K562 (cell line): ENCODE data around the gene CDK14. TPM values are rescaled to one million over a fixed set of nuclear protein-coding genes. Genes with fewer than 3 reads are reported as not detected.

ENCODE experiments used
- ATAC-seq: fragments of 200-7000 bp; cut with Tn5 transposase; 3 replicates; pipeline ENCODE4 v1.9.1; 2020; ENCODE audit warnings: moderate library complexity
- BruUV-seq: library from RNA; stranded (reverse); fragments of 400-500 nt; replicated peaks from 2 replicates; lab custom pipeline; 2021; lab: Mats Ljungman, UMichigan
- CTCF ChIA-PET: fragments of 300-600 bp; formaldehyde crosslinking; extraction: SDS; loops from one replicate; lab custom pipeline; 2021; ENCODE audit warnings: low intra/inter-chr PET ratio; lab: Yijun Ruan, JAX
- POLR2A ChIA-PET: fragments of 300-600, 350-650 bp; sonication (Branson Sonifier 250); formaldehyde crosslinking; extraction: SDS; loops from one replicate; lab custom pipeline; 2021; ENCODE audit warnings: antibody characterized with exemption, inconsistent platforms; lab: Yijun Ruan, JAX
- DNase-seq, 4 experiments: peaks; one replicate each; pipeline versions ENCODE4 v3.0.0 to v3.0.0-alpha.2; 2011 to 2018; ENCODE audit warnings: low spot score in 3 of 4, mixed read lengths in 3 of 4; ENCODE audit errors: extremely low read depth in 1 of 4
- FAIRE-seq: peaks from 2 replicates; lab custom pipeline; 2011; peaks lifted over from hg19 to GRCh38; lab: Jason Lieb, UNC
- H2AFZ ChIP-seq: 2 replicates; pipeline ENCODE4 v1.6.0; 2011; ENCODE audit warnings: low read depth, low read length, control low read depth, inconsistent platforms
- H3K27ac ChIP-seq: fragments of 200-600 bp; 3 replicates; pipeline ENCODE4 v1.8.0; 2011; ENCODE audit warnings: low read depth, mild to moderate bottlenecking, control low read depth, inconsistent platforms, low read length, moderate library complexity, mixed read lengths; ENCODE audit errors: extremely low read depth
- H3K27me3 ChIP-seq, 2 experiments: fragments of 300-600 bp in 1 of 2; 2 replicates in 1 of 2; 3 replicates in 1 of 2; pipeline versions ENCODE4 v1.6.0 to v1.8.0; 2011; ENCODE audit warnings: inconsistent platforms in 2 of 2, low read length in 2 of 2, mild to moderate bottlenecking in 1 of 2, mixed read lengths in 1 of 2, moderate library complexity in 1 of 2; ENCODE audit not compliant: control insufficient read depth in 2 of 2, insufficient read depth in 2 of 2
- H3K36me3 ChIP-seq: fragments of 300-600 bp; 3 replicates; pipeline ENCODE4 v1.8.0; 2011; ENCODE audit warnings: mild to moderate bottlenecking, low read length, inconsistent platforms; ENCODE audit not compliant: control insufficient read depth, insufficient read depth
- H3K4me1 ChIP-seq, 2 experiments: fragments of 200-600 bp in 1 of 2; replicated peaks in 1 of 2; 2 replicates in 1 of 2; 3 replicates in 1 of 2; pipeline versions ENCODE4 v1.5.1 to v1.8.0; 2011; ENCODE audit warnings: inconsistent platforms in 2 of 2, low read length in 2 of 2, mild to moderate bottlenecking in 1 of 2, mixed read lengths in 1 of 2, moderate library complexity in 1 of 2; ENCODE audit not compliant: control insufficient read depth in 2 of 2, insufficient read depth in 2 of 2
- H3K4me2 ChIP-seq: 2 replicates; pipeline ENCODE4 v1.6.1; 2011; ENCODE audit warnings: low read length, control low read depth, inconsistent platforms, mixed read lengths; ENCODE audit not compliant: insufficient read depth
- H3K4me3 ChIP-seq: fragments of 200-600 bp; sonication (generic), shearing (Covaris generic); 2 replicates; pipeline ENCODE4 v1.5.1; 2016; ENCODE audit warnings: control low read depth, inconsistent platforms
- H3K79me2 ChIP-seq: fragments of 200-600 bp; 3 replicates; pipeline ENCODE4 v1.8.0; 2011; ENCODE audit warnings: low read length, inconsistent platforms; ENCODE audit not compliant: control insufficient read depth, insufficient read depth
- H3K9ac ChIP-seq, 2 experiments: 2 replicates each; pipeline versions ENCODE4 v1.6.0 to v1.6.1; 2011; ENCODE audit warnings: low read depth in 2 of 2, low read length in 2 of 2, control low read depth in 1 of 2, inconsistent platforms in 1 of 2, mild to moderate bottlenecking in 1 of 2, mixed read lengths in 1 of 2; ENCODE audit not compliant: insufficient read depth in 1 of 2
- H3K9me1 ChIP-seq: one replicate; pipeline ENCODE4 v1.6.0; 2011; ENCODE audit warnings: inconsistent platforms, mild to moderate bottlenecking, low read length, moderate library complexity; ENCODE audit not compliant: control insufficient read depth, insufficient read depth
- H3K9me3 ChIP-seq: replicated peaks from 2 replicates; pipeline ENCODE4 v1.5.1; 2011; ENCODE audit warnings: low read depth, low read length, inconsistent platforms; ENCODE audit not compliant: control insufficient read depth, insufficient read depth
- H4K20me1 ChIP-seq: replicated peaks from 2 replicates; pipeline ENCODE4 v1.6.1; 2011; ENCODE audit warnings: low read length, inconsistent platforms, mixed read lengths; ENCODE audit not compliant: control insufficient read depth, insufficient read depth
- CHD2 ChIP-seq: IDR thresholded peaks from 2 replicates; pipeline ENCODE4 v1.6.1; 2011; ENCODE audit warnings: low read depth, low read length
- FOXP1 ChIP-seq: sonication (generic); formaldehyde crosslinking; IDR thresholded peaks from 2 replicates; pipeline ENCODE4 v1.8.0; 2022; ENCODE audit warnings: mild to moderate bottlenecking, missing genetic modification reagents
- KAT8 ChIP-seq: fragments of 450-650 bp; IDR thresholded peaks from 2 replicates; pipeline ENCODE4 v1.6.1; 2016; ENCODE audit warnings: low read depth, mild to moderate bottlenecking
- MCM2 ChIP-seq: fragments of 450-650 bp; IDR thresholded peaks from 2 replicates; pipeline ENCODE4 v1.6.1; 2017; ENCODE audit warnings: low read depth, mild to moderate bottlenecking
- NCOA4 ChIP-seq: fragments of 450-650 bp; IDR thresholded peaks from 2 replicates; pipeline ENCODE4 v1.6.1; 2018; ENCODE audit warnings: mild to moderate bottlenecking; ENCODE audit not compliant: partially characterized antibody
- SFPQ ChIP-seq: fragments of 200-400 bp; formaldehyde crosslinking; IDR thresholded peaks from 2 replicates; pipeline ENCODE4 v1.6.1; 2017; ENCODE audit warnings: mild to moderate bottlenecking, low read depth, low read length, moderate library complexity
- STAT6 ChIP-seq: sonication (generic); formaldehyde crosslinking; IDR thresholded peaks from 2 replicates; pipeline ENCODE4 v1.8.1; 2023; ENCODE audit warnings: mild to moderate bottlenecking, missing genetic modification reagents
- TAF7 ChIP-seq: fragments of 450-650 bp; IDR thresholded peaks from 2 replicates; pipeline ENCODE4 v1.6.1; 2016; ENCODE audit warnings: missing genetic modification characterization, missing compliant biosample characterization
- WHSC1 ChIP-seq: IDR thresholded peaks from one replicate; pipeline ENCODE4 v1.6.1; 2012; ENCODE audit warnings: low read length, control low read depth, inconsistent platforms
- XRCC3 ChIP-seq: fragments of 450-650 bp; IDR thresholded peaks from 2 replicates; pipeline ENCODE4 v1.6.1; 2017; ENCODE audit warnings: mild to moderate bottlenecking, moderate library complexity
- ZNF134 ChIP-seq: fragments of 250-450 bp; sonication (Bioruptor Pico); conservative IDR thresholded peaks from 2 replicates; pipeline ENCODE4 v1.4.0; 2020
- ZNF24 ChIP-seq: fragments of 450-650 bp; IDR thresholded peaks from 2 replicates; pipeline ENCODE4 v1.6.1; 2016
- ZNF644 ChIP-seq: fragments of 200-800 bp; sonication (Bioruptor generic); IDR thresholded peaks from 2 replicates; pipeline ENCODE4 v1.6.1; 2016; ENCODE audit warnings: low read depth, missing genetic modification characterization, missing compliant biosample characterization
- ZNF655 ChIP-seq: fragments of 250-450 bp; sonication (Bioruptor Pico); IDR thresholded peaks from 2 replicates; pipeline ENCODE4 v1.5.0; 2021
- ZNF740 ChIP-seq, 3 experiments: fragments of 200-800 bp in 1 of 3; sonication (Bioruptor generic) in 1 of 3; sonication (generic) in 1 of 3; formaldehyde crosslinking in 1 of 3; IDR thresholded peaks; 2 replicates each; pipeline versions ENCODE4 v1.6.1 to v1.8.0; 2016 to 2022; ENCODE audit warnings: mild to moderate bottlenecking in 2 of 3, missing compliant biosample characterization in 2 of 3, missing genetic modification characterization in 2 of 3, missing genetic modification reagents in 1 of 3
- in situ Hi-C: fragments of 300-500 bp; cut with MboI; formaldehyde crosslinking; loops from 4 replicates; pipeline ENCODE4 v1.15.0; 2018; ENCODE audit warnings: inconsistent platforms, mixed read lengths
- intact Hi-C: fragments of 100-400 bp; cut with micrococcal nuclease; formaldehyde crosslinking; loops from 2 replicates; pipeline ENCODE4 v1.14.2; 2022
- polyA plus RNA-seq, 8 experiments: library from polyadenylated mRNA; depleted of rRNA in 4 of 8; stranded (reverse) in 5 of 8; unstranded in 3 of 8; fragments of >200 nt; fragmentation: Nextera tagmentation in 2 of 8; fragmentation: Illumina TruSeq in 1 of 8; extraction: Ambion mirVana in 2 of 8; extraction: Trizol in 1 of 8; gene quantifications; 2 replicates each; pipeline versions ENCODE4 v1.2.1 to v1.2.3, GENCODE V29; 2011 to 2014; ENCODE audit warnings: inconsistent platforms in 1 of 8, missing spikeins in 1 of 8
- total RNA-seq, 7 experiments: library from RNA; depleted of rRNA in 6 of 7; stranded (reverse); fragments of >200 nt in 6 of 7; fragmentation: Illumina TruSeq in 2 of 7; extraction: Trizol in 2 of 7; gene quantifications; 2 replicates each; pipeline versions ENCODE4 v1.2.1 to v1.2.3, GENCODE V29; 2011 to 2021; ENCODE audit warnings: low replicate concordance in 1 of 7

Gene CDK14
- total and polyA plus RNA-seq, 9 of the 15 experiments (the other 6 are each of a cell fraction or from before 2014, with no cell fraction given), result 0.03 to 0.91 (median 0.16) TPM

GRCh38 chr7:90843472-90843871 is 247.4 kb downstream of the CDK14 start:
- no peaks in the 10 kb centered on the region for H3K4me1 ChIP-seq
- ATAC-seq (no peak), FAIRE-seq (no peak)
- ChIA-PET CTCF (no interaction called here), POLR2A (no interaction called here)
- BruUV-seq, result no TSS peak
- no peaks in the 10 kb centered on the region; the same call in 1 of the 2 replicates for H3K9me3 ChIP-seq
- H3K27ac ChIP-seq, result no peak overlapping the region
- no peaks in the 10 kb centered on the region for H3K36me3 ChIP-seq
- no peak overlapping the region for H3K9ac ChIP-seq
- H3K27me3 ChIP-seq, result no peaks in the 10 kb centered on the region
- intact Hi-C loops, result no loop called here
- no peak for TF ChIP-seq CHD2
- no peak for TF ChIP-seq ZNF24
- no peak for TF ChIP-seq NCOA4
- no peak for TF ChIP-seq ZNF134
- TF ChIP-seq FOXP1 (CRISPR knock-in tag), result no peak
- no peak for TF ChIP-seq MCM2
- no peak for TF ChIP-seq TAF7
- TF ChIP-seq ZNF740 (CRISPR knock-in tag; IDR thresholded peaks at IDR 0.05), result no peak
- TF ChIP-seq ZNF740 (tag; IDR thresholded peaks at IDR 0.05), result no peak
- no peak for TF ChIP-seq SFPQ
- no peak for TF ChIP-seq ZNF655 (CRISPR knock-in tag)
- TF ChIP-seq ZNF644, result no peak
- TF ChIP-seq WHSC1, result no peak
- no peak for TF ChIP-seq KAT8
- no peak for TF ChIP-seq XRCC3
- no peak for TF ChIP-seq STAT6 (CRISPR knock-in tag)
- TF ChIP-seq, all 486 proteins: peak for 0
- no peaks in the 10 kb centered on the region for H3K9me1 ChIP-seq
- H2AFZ ChIP-seq, result no peak overlapping the region
- in situ Hi-C loops, result no loop called here
- H4K20me1 ChIP-seq, result no peaks in the 10 kb centered on the region
- no peak for DNase-seq
- H3K4me3 ChIP-seq, result no peak overlapping the region
- no peaks in the 10 kb centered on the region for H3K79me2 ChIP-seq
- H3K4me2 ChIP-seq, result no peak overlapping the region
